ENCODE measurements around the gene SRF.

The SRF gene

GRCh38 chr6:43204271-43205105, 33.4 kb downstream of the SRF start:
- DNase-seq (ENCODE audit: low read depth, low spot score) = no peak

GRCh38 chr6:43205849-43206248, 34.8 kb downstream of the SRF start:
- H3K4me3 ChIP-seq (ENCODE audit: low read length) = no peak overlapping the region
- no peak for DNase-seq (ENCODE audit: low read depth, low spot score)

More at GRCh38 chr6:43204271-43205105, 33.4 kb downstream of the SRF start:
- no peak overlapping the region for H3K4me3 ChIP-seq (ENCODE audit: low read length)

- no peak for DNase-seq (ENCODE audit: low read depth, low spot score)
Observed at GRCh38 chr6:43207286-43207685, 36.2 kb downstream of the SRF start.

GRCh38 chr6:43211955-43212354, 40.9 kb downstream of the SRF start:
- no peak overlapping the region for H3K4me3 ChIP-seq (ENCODE audit: low read length)
- DNase-seq (ENCODE audit: low read depth, low spot score) = no peak

More at GRCh38 chr6:43207286-43207685, 36.2 kb downstream of the SRF start:
- no peak overlapping the region for H3K4me3 ChIP-seq (ENCODE audit: low read length)

- H3K4me3 ChIP-seq (ENCODE audit: low read length) = no peak overlapping the region
- DNase-seq (ENCODE audit: low read depth, low spot score) = no peak
Observed at GRCh38 chr6:43213431-43213830, 42.4 kb downstream of the SRF start.

GRCh38 chr6:43215066-43215465, 44.0 kb downstream of the SRF start:
- no peak for DNase-seq (ENCODE audit: low read depth, low spot score)
- H3K4me3 ChIP-seq (ENCODE audit: low read length) = no peak overlapping the region

- DNase-seq (ENCODE audit: low read depth, low spot score) = no peak
- no peak overlapping the region for H3K4me3 ChIP-seq (ENCODE audit: low read length)
Observed at GRCh38 chr6:43216200-43216599, 45.1 kb downstream of the SRF start.

- DNase-seq (ENCODE audit: low read depth, low spot score) = no peak
- H3K4me3 ChIP-seq (ENCODE audit: low read length) = no peak overlapping the region
Observed at GRCh38 chr6:43217351-43217750, 46.3 kb downstream of the SRF start.

- no peak overlapping the region for H3K4me3 ChIP-seq (ENCODE audit: low read length)
- no peak for DNase-seq (ENCODE audit: low read depth, low spot score)
Observed at GRCh38 chr6:43219119-43219518, 48.0 kb downstream of the SRF start.

- DNase-seq (ENCODE audit: low read depth, low spot score) = no peak
Observed at GRCh38 chr6:43219814-43220213, 48.7 kb downstream of the SRF start.

GRCh38 chr6:43220439-43220951, 49.4 kb downstream of the SRF start:
- no peak overlapping the region for H3K4me3 ChIP-seq (ENCODE audit: low read length)
- no peak for DNase-seq (ENCODE audit: low read depth, low spot score)

More at GRCh38 chr6:43219814-43220213, 48.7 kb downstream of the SRF start:
- H3K4me3 ChIP-seq (ENCODE audit: low read length) = no peak overlapping the region

GRCh38 chr6:43221046-43221972, 50.2 kb downstream of the SRF start:
- DNase-seq (ENCODE audit: low read depth, low spot score) = no peak

GRCh38 chr6:43222418-43223059, 51.5 kb downstream of the SRF start:
- no peak overlapping the region for H3K4me3 ChIP-seq (ENCODE audit: low read length)
- DNase-seq (ENCODE audit: low read depth, low spot score) = no peak

More at GRCh38 chr6:43221046-43221972, 50.2 kb downstream of the SRF start:
- no peak overlapping the region for H3K4me3 ChIP-seq (ENCODE audit: low read length)

- no peak overlapping the region for H3K4me3 ChIP-seq (ENCODE audit: low read length)
- DNase-seq (ENCODE audit: low read depth, low spot score) = no peak
Observed at GRCh38 chr6:43223175-43223574, 52.1 kb downstream of the SRF start.

- no peak overlapping the region for H3K4me3 ChIP-seq (ENCODE audit: low read length)
- no peak for DNase-seq (ENCODE audit: low read depth, low spot score)
Observed at GRCh38 chr6:43226192-43226851, 55.3 kb downstream of the SRF start.

GRCh38 chr6:43228951-43229802, 58.1 kb downstream of the SRF start, which contains the start of gene DNPH1:
Gene DNPH1, minus strand, starts transcription at chr6:43229481. Its CDS starts 25 bp downstream, at chr6:43229456.
- H3K4me3 ChIP-seq (ENCODE audit: low read length) = peak within 1 kb of the TSS; percentile 75
- DNase-seq (ENCODE audit: low read depth, low spot score) = peak; percentile 44

GRCh38 chr6:43229803-43230620, 58.9 kb downstream of the SRF start:
- peak overlapping the region; percentile 75 for H3K4me3 ChIP-seq (ENCODE audit: low read length)
- DNase-seq (ENCODE audit: low read depth, low spot score) = no peak
